Epithelial cell of esophagus (primary cell): ENCODE data around the gene ANGPTL5.
"Not testable (repeated sequence)": the region's sequence is repeated elsewhere in the genome, so short reads cannot be mapped to it uniquely, and the experiment has no call there.

Experiments used
- DNase-seq: peaks from one replicate; pipeline ENCODE4 v3.0.0; 2010; ENCODE audit warnings: low read depth
- H3K4me3 ChIP-seq: 2 replicates; pipeline ENCODE4 v1.5.1; 2011; ENCODE audit warnings: mild to moderate bottlenecking, low read length, control low read depth
- TF ChIP-seq, protein P1 (sequence below): IDR thresholded peaks from 2 replicates; pipeline ENCODE4 v1.5.1; 2011; ENCODE audit warnings: low read depth, mild to moderate bottlenecking, low read length, control low read depth, inconsistent platforms; ENCODE audit not compliant: insufficient read depth; ENCODE audit errors: missing control alignments

ANGPTL5 gene

DNA sequence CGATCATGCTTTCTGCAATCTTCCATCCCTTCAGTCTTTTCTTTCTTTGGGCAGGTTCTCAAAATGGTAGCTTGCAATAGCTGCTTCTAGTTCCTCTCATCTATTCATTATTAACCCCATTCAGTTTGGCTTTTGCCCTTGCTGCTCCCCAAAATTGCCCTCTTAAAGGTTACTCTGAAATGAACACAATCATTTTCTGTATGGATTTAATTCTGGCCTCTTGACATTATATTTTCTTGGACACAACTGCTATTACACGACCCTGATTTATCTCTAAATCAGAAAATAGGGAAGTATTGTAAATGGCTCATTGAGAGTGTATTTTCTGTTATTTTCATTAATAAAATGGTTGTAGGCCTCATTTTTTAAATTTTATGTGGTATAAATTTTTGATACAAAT lies at the start of gene ANGPTL5:
Gene ANGPTL5 (minus strand): TSS at position 101 of the 400 bp plus-strand sequence. CDS start 8,613 bp downstream, outside the sequence.
- peak within 1 kb of the TSS; percentile 72 for H3K4me3 ChIP-seq
- no peak for DNase-seq
- TF ChIP-seq, protein P1, sequence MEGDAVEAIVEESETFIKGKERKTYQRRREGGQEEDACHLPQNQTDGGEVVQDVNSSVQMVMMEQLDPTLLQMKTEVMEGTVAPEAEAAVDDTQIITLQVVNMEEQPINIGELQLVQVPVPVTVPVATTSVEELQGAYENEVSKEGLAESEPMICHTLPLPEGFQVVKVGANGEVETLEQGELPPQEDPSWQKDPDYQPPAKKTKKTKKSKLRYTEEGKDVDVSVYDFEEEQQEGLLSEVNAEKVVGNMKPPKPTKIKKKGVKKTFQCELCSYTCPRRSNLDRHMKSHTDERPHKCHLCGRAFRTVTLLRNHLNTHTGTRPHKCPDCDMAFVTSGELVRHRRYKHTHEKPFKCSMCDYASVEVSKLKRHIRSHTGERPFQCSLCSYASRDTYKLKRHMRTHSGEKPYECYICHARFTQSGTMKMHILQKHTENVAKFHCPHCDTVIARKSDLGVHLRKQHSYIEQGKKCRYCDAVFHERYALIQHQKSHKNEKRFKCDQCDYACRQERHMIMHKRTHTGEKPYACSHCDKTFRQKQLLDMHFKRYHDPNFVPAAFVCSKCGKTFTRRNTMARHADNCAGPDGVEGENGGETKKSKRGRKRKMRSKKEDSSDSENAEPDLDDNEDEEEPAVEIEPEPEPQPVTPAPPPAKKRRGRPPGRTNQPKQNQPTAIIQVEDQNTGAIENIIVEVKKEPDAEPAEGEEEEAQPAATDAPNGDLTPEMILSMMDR: no peak

DNA sequence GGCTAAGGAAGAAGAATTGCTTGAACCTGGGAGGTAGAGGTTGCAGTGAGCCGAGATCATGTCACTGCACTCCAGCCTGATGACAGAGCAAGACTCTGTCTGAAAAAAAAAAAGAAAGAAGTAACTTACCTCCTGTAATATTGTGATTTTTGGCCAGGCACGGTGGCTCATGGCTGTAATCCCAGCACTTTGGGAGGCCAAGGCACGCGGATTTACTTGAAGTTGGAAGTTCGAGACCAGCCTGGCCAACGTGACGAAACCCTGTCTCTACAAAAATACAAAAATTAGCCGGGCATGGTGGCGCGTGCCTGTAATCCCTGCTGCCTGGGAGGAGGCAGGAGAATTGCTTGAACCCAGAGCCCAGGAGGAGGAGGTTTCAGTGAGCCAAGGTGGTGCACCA lies 47.9 kb upstream of the ANGPTL5 start:
- H3K4me3 ChIP-seq, DNase-seq: not testable (repeated sequence)

DNA sequence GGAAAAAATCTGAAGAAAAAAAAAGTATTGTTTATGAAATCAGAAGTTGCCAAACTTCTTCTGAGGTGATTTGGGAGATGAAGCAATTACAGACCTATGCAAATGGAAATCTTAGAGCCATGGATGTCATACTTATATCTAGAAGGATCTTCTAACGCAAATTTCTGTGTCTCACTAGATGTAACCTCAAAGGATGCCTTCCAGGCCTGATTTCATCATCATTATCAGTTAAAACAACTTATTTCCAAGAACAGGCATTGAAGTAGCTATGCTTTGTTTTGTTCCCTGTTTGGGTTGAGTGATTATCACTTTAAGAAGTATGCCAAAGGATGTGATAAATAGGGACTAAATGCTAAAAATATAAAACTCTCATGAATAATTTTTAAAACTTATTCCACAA lies 43.9 kb upstream of the ANGPTL5 start:
- no peak for DNase-seq
- H3K4me3 ChIP-seq: no peak overlapping the region
- TF ChIP-seq, protein P1: no peak

DNA sequence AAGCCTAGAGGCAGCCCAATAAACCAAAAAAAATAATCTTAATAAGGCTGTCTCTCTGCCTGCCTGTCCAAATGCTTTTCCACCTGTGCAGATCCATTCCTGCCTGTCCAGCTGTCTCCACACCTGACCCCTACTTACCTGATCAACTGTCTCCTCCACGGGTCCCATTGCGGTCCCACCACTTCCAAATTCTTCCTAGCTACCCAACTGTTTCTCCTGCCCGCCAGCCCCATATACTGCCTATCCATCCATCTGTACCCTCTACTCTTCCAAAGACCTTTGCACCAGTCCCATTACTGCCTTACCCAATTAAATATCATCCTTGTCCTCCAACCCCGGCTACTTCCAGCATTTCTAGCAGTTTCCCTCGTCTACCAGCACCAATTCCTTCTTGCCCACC lies 39.4 kb upstream of the ANGPTL5 start:
- TF ChIP-seq, protein P1: no peak
- H3K4me3 ChIP-seq: no peak overlapping the region
- DNase-seq: no peak

DNA sequence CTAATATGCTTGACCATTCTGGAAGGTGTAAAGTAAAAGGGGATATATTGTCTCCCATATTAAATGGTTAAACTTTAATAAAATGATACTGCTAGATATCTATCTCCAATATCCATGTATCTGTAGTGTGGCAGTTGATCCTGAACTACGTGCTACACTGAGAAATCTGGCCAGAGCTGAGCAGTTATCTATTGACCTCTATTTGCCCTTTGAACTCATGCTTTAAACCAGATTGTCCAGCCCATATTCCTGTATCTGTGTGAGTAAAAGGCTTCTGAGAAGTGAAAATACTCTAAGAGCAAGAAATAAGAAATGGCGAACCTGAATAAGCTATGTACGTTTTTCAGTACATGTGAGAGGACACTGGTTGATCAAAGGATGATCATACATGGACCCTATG lies 39.0 kb upstream of the ANGPTL5 start:
- H3K4me3 ChIP-seq: no peak overlapping the region
- no peak for DNase-seq
- TF ChIP-seq, protein P1: no peak

DNA sequence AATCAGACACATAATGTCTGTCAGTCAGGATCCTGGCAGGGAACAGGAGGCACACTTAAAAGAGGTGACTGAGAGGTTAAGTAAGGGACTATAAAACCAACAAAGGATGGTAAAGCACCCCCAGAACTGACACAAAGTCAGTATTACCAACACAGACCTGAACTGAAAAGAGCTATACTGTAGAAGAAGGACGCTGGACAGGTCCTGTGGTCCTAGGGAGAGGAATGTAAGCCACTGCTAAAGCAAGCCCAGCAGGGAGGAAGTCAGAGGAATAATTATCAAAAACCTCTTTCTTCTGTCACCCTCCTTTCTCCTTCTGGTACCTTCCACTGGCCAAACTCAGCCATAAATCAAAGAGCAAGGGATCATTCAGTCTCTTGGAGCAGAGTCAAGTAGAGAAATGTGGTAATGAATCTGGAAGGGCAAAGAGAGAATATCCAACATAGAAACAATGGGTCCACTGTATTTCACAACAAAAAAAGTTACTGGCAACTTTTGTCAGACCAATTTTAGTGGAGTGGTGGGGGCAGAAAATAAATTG lies 33.4 kb upstream of the ANGPTL5 start:
- no peak for DNase-seq
- no peak overlapping the region for H3K4me3 ChIP-seq
- TF ChIP-seq, protein P1: no peak

DNA sequence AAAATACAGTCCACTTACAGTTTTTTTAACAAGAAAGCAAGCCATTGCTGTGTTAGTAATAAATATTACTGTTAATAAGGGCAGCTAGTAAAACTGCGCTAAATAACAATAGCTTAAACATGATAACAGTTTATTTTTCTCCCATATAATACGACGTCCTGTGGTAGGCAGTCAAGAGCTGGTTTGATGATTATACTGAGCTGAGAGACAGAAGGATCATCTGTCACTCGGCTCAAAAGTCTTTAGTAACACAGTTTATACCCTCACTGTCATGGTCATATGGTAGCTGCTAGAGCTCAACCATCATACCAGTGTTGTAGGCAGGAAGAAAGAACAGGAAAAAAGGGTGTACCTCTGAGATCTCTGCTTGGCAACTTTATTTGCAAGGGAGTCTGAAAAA lies 29.1 kb upstream of the ANGPTL5 start:
- DNase-seq: no peak
- H3K4me3 ChIP-seq: no peak overlapping the region
- TF ChIP-seq, protein P1: no peak
